WTC11 (cell line): ENCODE data around the gene DEPDC5. TPM values are rescaled to one million over a fixed set of nuclear protein-coding genes. Genes with fewer than 3 reads are reported as not detected.

Experiments used
- ATAC-seq: fragments of 200-7000 bp; cut with Tn5 transposase; 2 replicates; pipeline ENCODE4 v1.10.0; 2021; ENCODE audit warnings: mild to moderate bottlenecking, moderate library complexity
- CTCF ChIA-PET: fragments of 300-600 bp; sonication (Branson Sonifier 250); formaldehyde crosslinking; loops from one replicate; lab custom pipeline; 2021; ENCODE audit warnings: antibody characterized with exemption; lab: Charles Lee
- POLR2A ChIA-PET: fragments of 350-600 bp; sonication (Branson Sonifier 250); formaldehyde crosslinking; loops from one replicate; lab custom pipeline; 2021; ENCODE audit warnings: antibody characterized with exemption; lab: Charles Lee
- DNase-seq: peaks from one replicate; pipeline ENCODE4 v3.0.0; 2021; ENCODE audit warnings: low spot score
- H3K27ac Mint-ChIP-seq: 2 replicates; pipeline ENCODE4 v1.8.0; 2021; ENCODE audit warnings: mixed read lengths
- H3K27me3 Mint-ChIP-seq: 2 replicates; pipeline ENCODE4 v1.8.0; 2021; ENCODE audit warnings: low read depth, mild to moderate bottlenecking, moderate library complexity, mixed read lengths
- H3K36me3 Mint-ChIP-seq: 2 replicates; pipeline ENCODE4 v1.8.0; 2021; ENCODE audit warnings: mixed read lengths
- H3K4me1 Mint-ChIP-seq: 2 replicates; pipeline ENCODE4 v1.8.0; 2022; ENCODE audit warnings: mixed read lengths
- H3K4me3 Mint-ChIP-seq: 2 replicates; pipeline ENCODE4 v1.8.0; 2021; ENCODE audit warnings: mild to moderate bottlenecking, moderate library complexity, mixed read lengths
- H3K9me3 Mint-ChIP-seq: 2 replicates; pipeline ENCODE4 v1.8.0; 2021; ENCODE audit warnings: mixed read lengths
- ATF1 ChIP-seq: sonication (generic); formaldehyde crosslinking; IDR thresholded peaks from 2 replicates; pipeline ENCODE4 v1.8.1; 2023; ENCODE audit warnings: mild to moderate bottlenecking, moderate library complexity, missing genetic modification reagents
- EMX1 ChIP-seq: fragments of 250-450 bp; sonication (Bioruptor Pico); IDR thresholded peaks from 2 replicates; pipeline ENCODE4 v1.8.0; 2021; ENCODE audit warnings: mild to moderate bottlenecking
- ETV6 ChIP-seq: sonication (generic); formaldehyde crosslinking; IDR thresholded peaks from 2 replicates; pipeline ENCODE4 v1.8.1; 2022; ENCODE audit warnings: mild to moderate bottlenecking, missing genetic modification reagents
- FOXP4 ChIP-seq: sonication (generic); formaldehyde crosslinking; IDR thresholded peaks from 2 replicates; pipeline ENCODE4 v1.8.0; 2022; ENCODE audit warnings: mild to moderate bottlenecking, missing genetic modification reagents
- MXD4 ChIP-seq: fragments of 250-450 bp; sonication (Bioruptor Pico); IDR thresholded peaks from 2 replicates; pipeline ENCODE4 v1.8.0; 2021; ENCODE audit warnings: mild to moderate bottlenecking, moderate library complexity, borderline replicate concordance
- RELA ChIP-seq: sonication (generic); formaldehyde crosslinking; IDR thresholded peaks from 2 replicates; pipeline ENCODE4 v1.8.1; 2022; ENCODE audit warnings: missing genetic modification reagents, mild to moderate bottlenecking, borderline replicate concordance
- ZNF263 ChIP-seq: sonication (generic); formaldehyde crosslinking; IDR thresholded peaks from 2 replicates; pipeline ENCODE4 v1.8.1; 2022; ENCODE audit warnings: low read depth, mild to moderate bottlenecking, moderate library complexity, missing genetic modification reagents
- ZNF317 ChIP-seq: sonication (generic); formaldehyde crosslinking; IDR thresholded peaks from 2 replicates; pipeline ENCODE4 v1.8.1; 2023; ENCODE audit warnings: low read depth, mild to moderate bottlenecking, moderate library complexity, missing genetic modification reagents, borderline replicate concordance
- ZNF512 ChIP-seq: sonication (generic); formaldehyde crosslinking; IDR thresholded peaks from 2 replicates; pipeline ENCODE4 v1.8.1; 2022; ENCODE audit warnings: missing genetic modification reagents, borderline replicate concordance
- ZNF671 ChIP-seq: fragments of 250-450 bp; sonication (Bioruptor Pico); IDR thresholded peaks from 2 replicates; pipeline ENCODE4 v1.8.0; 2021; ENCODE audit warnings: mild to moderate bottlenecking
- ZSCAN18 ChIP-seq: fragments of 250-450 bp; sonication (Bioruptor Pico); IDR thresholded peaks from 2 replicates; pipeline ENCODE4 v2.1.2; 2022; ENCODE audit warnings: mild to moderate bottlenecking, moderate library complexity
- total RNA-seq: library from RNA; stranded (reverse); gene quantifications from 3 replicates; pipeline ENCODE4 v1.2.3, GENCODE V29; 2021
- TF ChIP-seq, protein P1 (sequence below): fragments of 250-450 bp; sonication (Bioruptor Pico); IDR thresholded peaks from 2 replicates; pipeline ENCODE4 v1.9.0; 2021; ENCODE audit warnings: mild to moderate bottlenecking, borderline replicate concordance
- TF ChIP-seq, protein P2 (sequence below): sonication (generic); formaldehyde crosslinking; conservative IDR thresholded peaks from 2 replicates; pipeline ENCODE4 v1.8.1; 2022; ENCODE audit warnings: mild to moderate bottlenecking, missing genetic modification reagents
- TF ChIP-seq, protein P3 (sequence below): sonication (generic); formaldehyde crosslinking; IDR thresholded peaks from 2 replicates; pipeline ENCODE4 v1.8.1; 2022; ENCODE audit warnings: low read depth, missing genetic modification reagents, borderline replicate concordance
- TF ChIP-seq, protein P4 (sequence below): sonication (generic); formaldehyde crosslinking; IDR thresholded peaks from 2 replicates; pipeline ENCODE4 v1.8.1; 2023; ENCODE audit warnings: mild to moderate bottlenecking, missing genetic modification reagents, moderate library complexity
- TF ChIP-seq, protein P5 (sequence below): sonication (generic); formaldehyde crosslinking; IDR thresholded peaks from 2 replicates; pipeline ENCODE4 v1.8.0; 2023; ENCODE audit warnings: missing genetic modification reagents, mild to moderate bottlenecking, borderline replicate concordance

Gene DEPDC5
- total RNA-seq, 1 experiment from 2014 or later, result 40.5 TPM

- TF ChIP-seq, protein P1, sequence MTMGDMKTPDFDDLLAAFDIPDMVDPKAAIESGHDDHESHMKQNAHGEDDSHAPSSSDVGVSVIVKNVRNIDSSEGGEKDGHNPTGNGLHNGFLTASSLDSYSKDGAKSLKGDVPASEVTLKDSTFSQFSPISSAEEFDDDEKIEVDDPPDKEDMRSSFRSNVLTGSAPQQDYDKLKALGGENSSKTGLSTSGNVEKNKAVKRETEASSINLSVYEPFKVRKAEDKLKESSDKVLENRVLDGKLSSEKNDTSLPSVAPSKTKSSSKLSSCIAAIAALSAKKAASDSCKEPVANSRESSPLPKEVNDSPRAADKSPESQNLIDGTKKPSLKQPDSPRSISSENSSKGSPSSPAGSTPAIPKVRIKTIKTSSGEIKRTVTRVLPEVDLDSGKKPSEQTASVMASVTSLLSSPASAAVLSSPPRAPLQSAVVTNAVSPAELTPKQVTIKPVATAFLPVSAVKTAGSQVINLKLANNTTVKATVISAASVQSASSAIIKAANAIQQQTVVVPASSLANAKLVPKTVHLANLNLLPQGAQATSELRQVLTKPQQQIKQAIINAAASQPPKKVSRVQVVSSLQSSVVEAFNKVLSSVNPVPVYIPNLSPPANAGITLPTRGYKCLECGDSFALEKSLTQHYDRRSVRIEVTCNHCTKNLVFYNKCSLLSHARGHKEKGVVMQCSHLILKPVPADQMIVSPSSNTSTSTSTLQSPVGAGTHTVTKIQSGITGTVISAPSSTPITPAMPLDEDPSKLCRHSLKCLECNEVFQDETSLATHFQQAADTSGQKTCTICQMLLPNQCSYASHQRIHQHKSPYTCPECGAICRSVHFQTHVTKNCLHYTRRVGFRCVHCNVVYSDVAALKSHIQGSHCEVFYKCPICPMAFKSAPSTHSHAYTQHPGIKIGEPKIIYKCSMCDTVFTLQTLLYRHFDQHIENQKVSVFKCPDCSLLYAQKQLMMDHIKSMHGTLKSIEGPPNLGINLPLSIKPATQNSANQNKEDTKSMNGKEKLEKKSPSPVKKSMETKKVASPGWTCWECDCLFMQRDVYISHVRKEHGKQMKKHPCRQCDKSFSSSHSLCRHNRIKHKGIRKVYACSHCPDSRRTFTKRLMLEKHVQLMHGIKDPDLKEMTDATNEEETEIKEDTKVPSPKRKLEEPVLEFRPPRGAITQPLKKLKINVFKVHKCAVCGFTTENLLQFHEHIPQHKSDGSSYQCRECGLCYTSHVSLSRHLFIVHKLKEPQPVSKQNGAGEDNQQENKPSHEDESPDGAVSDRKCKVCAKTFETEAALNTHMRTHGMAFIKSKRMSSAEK (CRISPR knock-in tag), result no peak
- TF ChIP-seq ZNF671 (CRISPR knock-in tag) (no peak), ETV6 (CRISPR knock-in tag) (no peak)
These were observed 21.6 kb upstream of the DEPDC5 start (continued) for GRCh38 chr22:31732089-31732829.

- ChIA-PET POLR2A (no interaction called here), CTCF (interaction anchor here (0.8 kb wide), 1 partner anchor 68 kb away, joined by 3 read pairs; no protein-coding TSS in a partner anchor)
- no peaks in the 10 kb centered on the region for H3K27me3 Mint-ChIP-seq
- H3K36me3 Mint-ChIP-seq, result peaks cover 26% of the 10 kb centered on the region
- peaks cover 3% of the 10 kb centered on the region; the same call in 1 of the 2 replicates for H3K4me1 Mint-ChIP-seq
- ATAC-seq (no peak), DNase-seq (no peak)
- H3K4me3 Mint-ChIP-seq, result no peak overlapping the region
- H3K9me3 Mint-ChIP-seq, result no peaks in the 10 kb centered on the region
- peak overlapping the region; percentile 6; the same call in 1 of the 2 replicates for H3K27ac Mint-ChIP-seq
- TF ChIP-seq, protein P2, sequence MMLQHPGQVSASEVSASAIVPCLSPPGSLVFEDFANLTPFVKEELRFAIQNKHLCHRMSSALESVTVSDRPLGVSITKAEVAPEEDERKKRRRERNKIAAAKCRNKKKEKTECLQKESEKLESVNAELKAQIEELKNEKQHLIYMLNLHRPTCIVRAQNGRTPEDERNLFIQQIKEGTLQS, result no peak
- no peak for TF ChIP-seq MXD4 (CRISPR knock-in tag)
- no peak for TF ChIP-seq ZNF512 (CRISPR knock-in tag)
- no peak for TF ChIP-seq ATF1 (CRISPR knock-in tag)
- TF ChIP-seq ZNF317 (CRISPR knock-in tag), result no peak
- no peak for TF ChIP-seq RELA (CRISPR knock-in tag)
- TF ChIP-seq, protein P3, sequence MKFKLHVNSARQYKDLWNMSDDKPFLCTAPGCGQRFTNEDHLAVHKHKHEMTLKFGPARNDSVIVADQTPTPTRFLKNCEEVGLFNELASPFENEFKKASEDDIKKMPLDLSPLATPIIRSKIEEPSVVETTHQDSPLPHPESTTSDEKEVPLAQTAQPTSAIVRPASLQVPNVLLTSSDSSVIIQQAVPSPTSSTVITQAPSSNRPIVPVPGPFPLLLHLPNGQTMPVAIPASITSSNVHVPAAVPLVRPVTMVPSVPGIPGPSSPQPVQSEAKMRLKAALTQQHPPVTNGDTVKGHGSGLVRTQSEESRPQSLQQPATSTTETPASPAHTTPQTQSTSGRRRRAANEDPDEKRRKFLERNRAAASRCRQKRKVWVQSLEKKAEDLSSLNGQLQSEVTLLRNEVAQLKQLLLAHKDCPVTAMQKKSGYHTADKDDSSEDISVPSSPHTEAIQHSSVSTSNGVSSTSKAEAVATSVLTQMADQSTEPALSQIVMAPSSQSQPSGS (CRISPR knock-in tag), result no peak
- TF ChIP-seq ZSCAN18 (CRISPR knock-in tag), result no peak
- TF ChIP-seq ZNF263, result no peak
- TF ChIP-seq FOXP4, result no peak
- TF ChIP-seq, protein P4, sequence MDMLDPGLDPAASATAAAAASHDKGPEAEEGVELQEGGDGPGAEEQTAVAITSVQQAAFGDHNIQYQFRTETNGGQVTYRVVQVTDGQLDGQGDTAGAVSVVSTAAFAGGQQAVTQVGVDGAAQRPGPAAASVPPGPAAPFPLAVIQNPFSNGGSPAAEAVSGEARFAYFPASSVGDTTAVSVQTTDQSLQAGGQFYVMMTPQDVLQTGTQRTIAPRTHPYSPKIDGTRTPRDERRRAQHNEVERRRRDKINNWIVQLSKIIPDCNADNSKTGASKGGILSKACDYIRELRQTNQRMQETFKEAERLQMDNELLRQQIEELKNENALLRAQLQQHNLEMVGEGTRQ (CRISPR knock-in tag), result no peak
- TF ChIP-seq, protein P5, sequence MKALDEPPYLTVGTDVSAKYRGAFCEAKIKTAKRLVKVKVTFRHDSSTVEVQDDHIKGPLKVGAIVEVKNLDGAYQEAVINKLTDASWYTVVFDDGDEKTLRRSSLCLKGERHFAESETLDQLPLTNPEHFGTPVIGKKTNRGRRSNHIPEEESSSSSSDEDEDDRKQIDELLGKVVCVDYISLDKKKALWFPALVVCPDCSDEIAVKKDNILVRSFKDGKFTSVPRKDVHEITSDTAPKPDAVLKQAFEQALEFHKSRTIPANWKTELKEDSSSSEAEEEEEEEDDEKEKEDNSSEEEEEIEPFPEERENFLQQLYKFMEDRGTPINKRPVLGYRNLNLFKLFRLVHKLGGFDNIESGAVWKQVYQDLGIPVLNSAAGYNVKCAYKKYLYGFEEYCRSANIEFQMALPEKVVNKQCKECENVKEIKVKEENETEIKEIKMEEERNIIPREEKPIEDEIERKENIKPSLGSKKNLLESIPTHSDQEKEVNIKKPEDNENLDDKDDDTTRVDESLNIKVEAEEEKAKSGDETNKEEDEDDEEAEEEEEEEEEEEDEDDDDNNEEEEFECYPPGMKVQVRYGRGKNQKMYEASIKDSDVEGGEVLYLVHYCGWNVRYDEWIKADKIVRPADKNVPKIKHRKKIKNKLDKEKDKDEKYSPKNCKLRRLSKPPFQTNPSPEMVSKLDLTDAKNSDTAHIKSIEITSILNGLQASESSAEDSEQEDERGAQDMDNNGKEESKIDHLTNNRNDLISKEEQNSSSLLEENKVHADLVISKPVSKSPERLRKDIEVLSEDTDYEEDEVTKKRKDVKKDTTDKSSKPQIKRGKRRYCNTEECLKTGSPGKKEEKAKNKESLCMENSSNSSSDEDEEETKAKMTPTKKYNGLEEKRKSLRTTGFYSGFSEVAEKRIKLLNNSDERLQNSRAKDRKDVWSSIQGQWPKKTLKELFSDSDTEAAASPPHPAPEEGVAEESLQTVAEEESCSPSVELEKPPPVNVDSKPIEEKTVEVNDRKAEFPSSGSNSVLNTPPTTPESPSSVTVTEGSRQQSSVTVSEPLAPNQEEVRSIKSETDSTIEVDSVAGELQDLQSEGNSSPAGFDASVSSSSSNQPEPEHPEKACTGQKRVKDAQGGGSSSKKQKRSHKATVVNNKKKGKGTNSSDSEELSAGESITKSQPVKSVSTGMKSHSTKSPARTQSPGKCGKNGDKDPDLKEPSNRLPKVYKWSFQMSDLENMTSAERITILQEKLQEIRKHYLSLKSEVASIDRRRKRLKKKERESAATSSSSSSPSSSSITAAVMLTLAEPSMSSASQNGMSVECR (CRISPR knock-in tag), result no peak
- no peak for TF ChIP-seq EMX1 (CRISPR knock-in tag)
These were observed 20.2 kb upstream of the DEPDC5 start for GRCh38 chr22:31733580-31734079.
